Keratinocyte (primary cell): ENCODE results near the gene CHST13. TPM values are rescaled to one million over a fixed set of nuclear protein-coding genes. Genes with fewer than 3 reads are reported as not detected.

ENCODE experiments used
- DNase-seq: peaks from one replicate; pipeline ENCODE4 v3.0.0-alpha.2; 2011; ENCODE audit warnings: low read depth, missing footprints, low spot score
- FAIRE-seq: peaks from 2 replicates; lab custom pipeline; 2011; peaks lifted over from hg19 to GRCh38; lab: Jason Lieb, UNC
- H2AFZ ChIP-seq: 2 replicates; pipeline ENCODE4 v1.6.0; 2012; ENCODE audit warnings: low read length, control low read depth, inconsistent platforms; ENCODE audit not compliant: control insufficient read depth
- H3K27ac ChIP-seq: 2 replicates; pipeline ENCODE4 v1.5.1; 2011; ENCODE audit warnings: low read length; ENCODE audit not compliant: control insufficient read depth, insufficient read depth
- H3K27me3 ChIP-seq: 3 replicates; pipeline ENCODE4 v1.6.0; 2011; ENCODE audit warnings: low read length; ENCODE audit not compliant: control insufficient read depth, insufficient read depth; ENCODE audit errors: extremely low read depth
- H3K36me3 ChIP-seq, 2 experiments: 2 replicates in 1 of 2; 3 replicates in 1 of 2; pipeline ENCODE4 v1.5.1; 2011; ENCODE audit warnings: low read length in 2 of 2, mild to moderate bottlenecking in 1 of 2; ENCODE audit not compliant: control insufficient read depth in 2 of 2, insufficient read depth in 2 of 2; ENCODE audit errors: extremely low read depth in 1 of 2
- H3K4me1 ChIP-seq: 3 replicates; pipeline ENCODE4 v1.5.1; 2011; ENCODE audit warnings: low read length; ENCODE audit not compliant: control insufficient read depth, insufficient read depth; ENCODE audit errors: extremely low read depth
- H3K4me2 ChIP-seq: 3 replicates; pipeline ENCODE4 v1.6.0; 2011; ENCODE audit warnings: low read depth, low read length; ENCODE audit not compliant: control insufficient read depth, insufficient read depth; ENCODE audit errors: extremely low read depth
- H3K4me3 ChIP-seq, 3 experiments: fragments of 200-600 bp in 1 of 3; sonication (generic) in 1 of 3; 2 replicates in 2 of 3; 3 replicates in 1 of 3; pipeline ENCODE4 v1.5.1; 2011 to 2016; ENCODE audit warnings: low read length in 3 of 3, mild to moderate bottlenecking in 3 of 3, control low read depth in 2 of 3, inconsistent platforms in 1 of 3, low read depth in 1 of 3, mixed read lengths in 1 of 3, mixed run types in 1 of 3, moderate library complexity in 1 of 3; ENCODE audit not compliant: control insufficient read depth in 2 of 3, insufficient read depth in 2 of 3; ENCODE audit errors: extremely low read depth in 1 of 3
- H3K79me2 ChIP-seq: 2 replicates; pipeline ENCODE4 v1.6.0; 2012; ENCODE audit warnings: low read length; ENCODE audit not compliant: control insufficient read depth, insufficient read depth
- H3K9ac ChIP-seq: 3 replicates; pipeline ENCODE4 v1.6.0; 2011; ENCODE audit warnings: low read length; ENCODE audit not compliant: control insufficient read depth, insufficient read depth; ENCODE audit errors: extremely low read depth
- H3K9me1 ChIP-seq: 3 replicates; pipeline ENCODE4 v1.6.0; 2011; ENCODE audit warnings: low read length; ENCODE audit not compliant: control insufficient read depth, insufficient read depth; ENCODE audit errors: extremely low read depth
- H3K9me3 ChIP-seq: 2 replicates; pipeline ENCODE4 v1.5.1; 2012; ENCODE audit warnings: low read depth, low read length; ENCODE audit not compliant: control insufficient read depth
- H4K20me1 ChIP-seq: 3 replicates; pipeline ENCODE4 v1.6.0; 2011; ENCODE audit warnings: low read length; ENCODE audit not compliant: control insufficient read depth, insufficient read depth; ENCODE audit errors: extremely low read depth
- EZH2 ChIP-seq: IDR thresholded peaks from one replicate; pipeline ENCODE4 v1.6.1; 2012; ENCODE audit warnings: inconsistent platforms, mild to moderate bottlenecking, low read length, moderate library complexity
- dilution Hi-C: fragments of 300-500 bp; cut with MboI; formaldehyde crosslinking; loops from one replicate; pipeline ENCODE4 v1.7.0; 2020; ENCODE audit warnings: low sequenced_read_pairs; ENCODE audit not compliant: extremely low pct_ligation_motif_present
- polyA plus RNA-seq, 5 experiments: library from polyadenylated mRNA; depleted of rRNA in 3 of 5; stranded (reverse) in 3 of 5; stranded (forward) in 1 of 5; unstranded in 1 of 5; fragments of >200 nt; gene quantifications; 1 replicate in 1 of 5; 2 replicates in 3 of 5; 3 replicates in 1 of 5; pipeline versions ENCODE4 v1.2.1 to v1.2.3, GENCODE V29; 2011 to 2012; ENCODE audit warnings: missing spikeins in 2 of 5, low read depth in 1 of 5, low replicate concordance in 1 of 5
- TF ChIP-seq, protein P1 (sequence below), 3 experiments: IDR thresholded peaks in 1 of 3; conservative IDR thresholded peaks in 1 of 3; optimal IDR thresholded peaks in 1 of 3; 2 replicates in 2 of 3; 3 replicates in 1 of 3; pipeline versions ENCODE3 to v1.5.1; 2011; ENCODE audit warnings: low read length in 3 of 3, mild to moderate bottlenecking in 3 of 3, moderate library complexity in 2 of 3, control low read depth in 1 of 3, inconsistent platforms in 1 of 3; ENCODE audit not compliant: insufficient read depth in 2 of 3; ENCODE audit errors: extremely low read depth in 1 of 3

CHST13 gene
- polyA plus RNA-seq, 1 donor (not counting 4 experiments of a cell fraction or from before 2014, with no cell fraction given), result not detected

DNA sequence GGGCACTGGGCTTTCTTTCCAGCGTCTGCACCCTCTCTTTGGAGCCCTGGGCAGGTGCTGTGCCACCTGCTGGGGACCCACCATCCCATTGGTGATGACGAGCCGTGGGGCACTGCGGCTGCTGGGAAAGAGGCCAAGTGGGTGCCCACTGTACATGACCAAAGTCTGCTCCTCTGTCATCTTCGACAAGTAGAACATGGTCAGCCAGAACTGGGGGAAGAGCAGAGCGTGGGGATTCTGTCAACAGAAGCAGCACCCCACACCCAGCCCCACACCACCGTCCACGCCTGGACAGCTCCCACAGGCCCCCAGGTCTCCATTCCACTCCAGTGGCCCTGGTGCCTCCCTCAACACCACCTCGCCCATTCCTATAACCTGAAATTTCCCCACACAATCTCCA is 16.1 kb upstream of the CHST13 start:
- H3K9ac ChIP-seq, result no peak overlapping the region
- H3K27me3 ChIP-seq, result peaks cover 17% of the 10 kb centered on the region
- H3K27ac ChIP-seq, result no peak overlapping the region
- dilution Hi-C loops, result no loop called here
- no peak overlapping the region for H2AFZ ChIP-seq
- no peak for DNase-seq
- H3K79me2 ChIP-seq, result no peaks in the 10 kb centered on the region
- H3K4me1 ChIP-seq, result peaks cover 14% of the 10 kb centered on the region
- H4K20me1 ChIP-seq, result no peaks in the 10 kb centered on the region
- H3K4me2 ChIP-seq, result no peak overlapping the region
- no peaks in the 10 kb centered on the region for H3K9me1 ChIP-seq
- TF ChIP-seq, protein P1, sequence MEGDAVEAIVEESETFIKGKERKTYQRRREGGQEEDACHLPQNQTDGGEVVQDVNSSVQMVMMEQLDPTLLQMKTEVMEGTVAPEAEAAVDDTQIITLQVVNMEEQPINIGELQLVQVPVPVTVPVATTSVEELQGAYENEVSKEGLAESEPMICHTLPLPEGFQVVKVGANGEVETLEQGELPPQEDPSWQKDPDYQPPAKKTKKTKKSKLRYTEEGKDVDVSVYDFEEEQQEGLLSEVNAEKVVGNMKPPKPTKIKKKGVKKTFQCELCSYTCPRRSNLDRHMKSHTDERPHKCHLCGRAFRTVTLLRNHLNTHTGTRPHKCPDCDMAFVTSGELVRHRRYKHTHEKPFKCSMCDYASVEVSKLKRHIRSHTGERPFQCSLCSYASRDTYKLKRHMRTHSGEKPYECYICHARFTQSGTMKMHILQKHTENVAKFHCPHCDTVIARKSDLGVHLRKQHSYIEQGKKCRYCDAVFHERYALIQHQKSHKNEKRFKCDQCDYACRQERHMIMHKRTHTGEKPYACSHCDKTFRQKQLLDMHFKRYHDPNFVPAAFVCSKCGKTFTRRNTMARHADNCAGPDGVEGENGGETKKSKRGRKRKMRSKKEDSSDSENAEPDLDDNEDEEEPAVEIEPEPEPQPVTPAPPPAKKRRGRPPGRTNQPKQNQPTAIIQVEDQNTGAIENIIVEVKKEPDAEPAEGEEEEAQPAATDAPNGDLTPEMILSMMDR (optimal IDR thresholded peaks at IDR 0.05 in 1 of 3, IDR thresholded peaks at IDR 0.05 in 1 of 3, conservative IDR thresholded peaks at IDR 0.05 in 1 of 3; ENCODE audit: extremely low read depth in 1 of 3, insufficient read depth in 2 of 3, low read length in 3 of 3), result no peak
- no peak for TF ChIP-seq EZH2
- H3K9me3 ChIP-seq, result no peaks in the 10 kb centered on the region
- H3K36me3 ChIP-seq, result no peaks in the 10 kb centered on the region
- H3K4me3 ChIP-seq, result no peak overlapping the region
- no peak for FAIRE-seq

DNA sequence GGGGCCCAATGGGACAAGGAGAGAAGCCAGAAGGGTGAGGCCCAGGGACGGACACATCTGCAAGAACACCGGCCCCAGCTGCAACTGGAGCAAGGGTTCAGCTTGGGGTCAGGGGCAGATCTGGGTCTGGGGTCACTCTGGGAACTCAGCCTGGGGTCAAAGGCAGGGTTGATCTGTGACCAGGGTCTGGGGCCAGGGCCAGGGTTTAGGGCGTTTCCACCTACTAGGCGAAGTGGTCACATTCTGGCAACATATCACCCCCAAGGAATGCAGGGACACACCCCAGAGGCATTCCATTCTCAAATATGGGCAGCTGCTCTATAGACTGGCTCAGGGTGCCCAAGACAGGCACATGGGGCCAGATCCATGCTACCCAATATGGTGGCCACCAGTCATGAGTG is 15.4 kb upstream of the CHST13 start:
- TF ChIP-seq EZH2, result no peak
- no peak for FAIRE-seq
- Histone ChIP-seq H3K36me3 (no peaks in the 10 kb centered on the region), H2AFZ (no peak overlapping the region), H3K27me3 (peaks cover 13% of the 10 kb centered on the region), H3K9me3 (no peaks in the 10 kb centered on the region), H3K4me2 (no peak overlapping the region), H3K4me3 (no peak overlapping the region), H3K27ac (no peak overlapping the region), H3K9ac (no peak overlapping the region), H3K79me2 (no peaks in the 10 kb centered on the region), H4K20me1 (no peaks in the 10 kb centered on the region), H3K9me1 (no peaks in the 10 kb centered on the region), H3K4me1 (peaks cover 14% of the 10 kb centered on the region)
- dilution Hi-C loops, result no loop called here
- DNase-seq, result no peak
